Fibroblast of lung (primary cell): ENCODE results near the gene NUP107. TPM values are rescaled to one million over a fixed set of nuclear protein-coding genes. Genes with fewer than 3 reads are reported as not detected.

Experiments used
- DNase-seq, 2 donors: peaks; one replicate each; pipeline versions ENCODE4 v3.0.0 to v3.0.0-alpha.2; 2010; ENCODE audit warnings: low read depth in 2 of 2
- H2AFZ ChIP-seq: 2 replicates; pipeline ENCODE4 v1.5.1; 2012; ENCODE audit warnings: low read length, control low read depth, inconsistent platforms
- H3K27ac ChIP-seq: 2 replicates; pipeline ENCODE4 v1.5.1; 2011; ENCODE audit warnings: low read length, control low read depth; ENCODE audit not compliant: insufficient read depth
- H3K27me3 ChIP-seq: 2 replicates; pipeline ENCODE4 v1.5.1; 2011; ENCODE audit warnings: mild to moderate bottlenecking, low read length; ENCODE audit not compliant: control insufficient read depth, insufficient read depth
- H3K36me3 ChIP-seq: 2 replicates; pipeline ENCODE4 v1.5.1; 2011; ENCODE audit warnings: low read length; ENCODE audit not compliant: control insufficient read depth, insufficient read depth
- H3K4me1 ChIP-seq: 2 replicates; pipeline ENCODE4 v1.5.1; 2011; ENCODE audit warnings: low read length; ENCODE audit not compliant: control insufficient read depth, insufficient read depth; ENCODE audit errors: extremely low read depth
- H3K4me2 ChIP-seq: 2 replicates; pipeline ENCODE4 v1.5.1; 2011; ENCODE audit warnings: low read length, control low read depth; ENCODE audit not compliant: insufficient read depth; ENCODE audit errors: extremely low read depth
- H3K4me3 ChIP-seq, 4 experiments: fragments of 200-600 bp in 1 of 4; sonication (generic) in 1 of 4; replicated peaks in 1 of 4; 2 replicates each; pipeline ENCODE4 v1.5.1; 2011 to 2016; ENCODE audit warnings: low read length in 4 of 4, low read depth in 3 of 4, mild to moderate bottlenecking in 3 of 4, control low read depth in 2 of 4, inconsistent platforms in 1 of 4, mixed read lengths in 1 of 4; ENCODE audit not compliant: insufficient read depth in 1 of 4; ENCODE audit errors: control extremely low read depth in 1 of 4
- H3K79me2 ChIP-seq: 2 replicates; pipeline ENCODE4 v1.5.1; 2012; ENCODE audit warnings: mild to moderate bottlenecking, low read length, inconsistent platforms; ENCODE audit not compliant: control insufficient read depth, insufficient read depth
- H3K9ac ChIP-seq: 2 replicates; pipeline ENCODE4 v1.5.1; 2011; ENCODE audit warnings: mild to moderate bottlenecking, low read length, control low read depth; ENCODE audit not compliant: insufficient read depth
- H3K9me3 ChIP-seq: 2 replicates; pipeline ENCODE4 v1.5.1; 2012; ENCODE audit warnings: low read depth, low read length; ENCODE audit not compliant: control insufficient read depth, insufficient read depth
- H4K20me1 ChIP-seq: 2 replicates; pipeline ENCODE4 v1.5.1; 2011; ENCODE audit warnings: low read length; ENCODE audit not compliant: control insufficient read depth, insufficient read depth; ENCODE audit errors: extremely low read depth
- CTCF ChIP-seq, 2 donors: IDR thresholded peaks in 1 of 2; conservative IDR thresholded peaks in 1 of 2; 1 replicate in 1 of 2; 2 replicates in 1 of 2; pipeline ENCODE4 v1.5.1; 2011 to 2012; ENCODE audit warnings: low read length in 2 of 2, control low read depth in 1 of 2, inconsistent platforms in 1 of 2, low read depth in 1 of 2, mild to moderate bottlenecking in 1 of 2
- EZH2 ChIP-seq: IDR thresholded peaks from 2 replicates; pipeline ENCODE4 v1.5.1; 2012; ENCODE audit warnings: low read length, control low read depth, mild to moderate bottlenecking; ENCODE audit errors: missing control alignments
- polyA plus RNA-seq, 2 donors: library from polyadenylated mRNA; depleted of rRNA in 1 of 2; stranded (reverse) in 1 of 2; unstranded in 1 of 2; fragments of >200 nt; gene quantifications; 2 replicates each; pipeline ENCODE4 v1.2.1, GENCODE V29; 2011 to 2012; ENCODE audit warnings: missing spikeins in 1 of 2
- total RNA-seq: library from RNA; depleted of rRNA; stranded (reverse); fragments of >200 nt; gene quantifications from 2 replicates; pipeline ENCODE4 v1.2.1, GENCODE V29; 2014

The NUP107 gene
- total and polyA plus RNA-seq, 2 donors (not counting 1 experiment from before 2014, with no cell fraction given): 24.6 to 37.7 TPM

GRCh38 chr12:68772714-68773113 lies 85.9 kb downstream of the NUP107 start:
- H3K36me3 ChIP-seq: no peaks in the 10 kb centered on the region
- H3K4me2 ChIP-seq: no peak overlapping the region
- H3K9ac ChIP-seq: no peak overlapping the region
- H2AFZ ChIP-seq: no peak overlapping the region
- DNase-seq: no peak
- TF ChIP-seq EZH2 (no peak), CTCF (conservative IDR thresholded peaks at IDR 0.05 in 1 of 2, IDR thresholded peaks at IDR 0.05 in 1 of 2; ENCODE audit: low read depth in 1 of 2, low read length in 2 of 2) (no peak)
- H3K4me1 ChIP-seq: no peaks in the 10 kb centered on the region
- no peaks in the 10 kb centered on the region for H3K79me2 ChIP-seq
- H3K27me3 ChIP-seq: no peaks in the 10 kb centered on the region
- H3K4me3 ChIP-seq: no peak overlapping the region
- no peaks in the 10 kb centered on the region for H3K9me3 ChIP-seq
- no peak overlapping the region for H3K27ac ChIP-seq
- H4K20me1 ChIP-seq: no peaks in the 10 kb centered on the region

- H3K4me2 ChIP-seq: no peak overlapping the region
- H3K27ac ChIP-seq: no peak overlapping the region
- no peaks in the 10 kb centered on the region for H3K36me3 ChIP-seq
- H3K79me2 ChIP-seq: no peaks in the 10 kb centered on the region
- H3K9me3 ChIP-seq: no peaks in the 10 kb centered on the region
- H3K9ac ChIP-seq: no peak overlapping the region
- H3K4me1 ChIP-seq: no peaks in the 10 kb centered on the region
- no peak for TF ChIP-seq EZH2
- no peak for TF ChIP-seq CTCF (conservative IDR thresholded peaks at IDR 0.05 in 1 of 2, IDR thresholded peaks at IDR 0.05 in 1 of 2; ENCODE audit: low read depth in 1 of 2, low read length in 2 of 2)
- no peak overlapping the region for H3K4me3 ChIP-seq
- H4K20me1 ChIP-seq: no peaks in the 10 kb centered on the region
- no peak for DNase-seq
- no peaks in the 10 kb centered on the region for H3K27me3 ChIP-seq
- no peak overlapping the region for H2AFZ ChIP-seq
These were observed 86.8 kb downstream of the NUP107 start for GRCh38 chr12:68773582-68773981.

GRCh38 chr12:68775121-68775630 lies 88.4 kb downstream of the NUP107 start:
- H3K4me1 ChIP-seq: no peaks in the 10 kb centered on the region
- no peak for TF ChIP-seq EZH2
- TF ChIP-seq CTCF (conservative IDR thresholded peaks at IDR 0.05 in 1 of 2, IDR thresholded peaks at IDR 0.05 in 1 of 2; ENCODE audit: low read depth in 1 of 2, low read length in 2 of 2): no peak
- no peak overlapping the region for H3K27ac ChIP-seq
- no peak overlapping the region for H2AFZ ChIP-seq
- DNase-seq: no peak
- H3K4me2 ChIP-seq: no peak overlapping the region
- H3K9ac ChIP-seq: no peak overlapping the region
- no peaks in the 10 kb centered on the region for H3K36me3 ChIP-seq
- H3K79me2 ChIP-seq: no peaks in the 10 kb centered on the region
- H4K20me1 ChIP-seq: no peaks in the 10 kb centered on the region
- no peak overlapping the region for H3K4me3 ChIP-seq
- no peaks in the 10 kb centered on the region for H3K9me3 ChIP-seq
- H3K27me3 ChIP-seq: no peaks in the 10 kb centered on the region
